ENCODE measurements around the gene FN1. TPM values are rescaled to one million over a fixed set of nuclear protein-coding genes. Genes with fewer than 3 reads are reported as not detected.
A peak's percentile ranks its signal among the peaks of the same experiment; 100 is the strongest.

FN1 gene
- total RNA-seq, 1 donor from 2014 or later = 30,644 TPM

DNA sequence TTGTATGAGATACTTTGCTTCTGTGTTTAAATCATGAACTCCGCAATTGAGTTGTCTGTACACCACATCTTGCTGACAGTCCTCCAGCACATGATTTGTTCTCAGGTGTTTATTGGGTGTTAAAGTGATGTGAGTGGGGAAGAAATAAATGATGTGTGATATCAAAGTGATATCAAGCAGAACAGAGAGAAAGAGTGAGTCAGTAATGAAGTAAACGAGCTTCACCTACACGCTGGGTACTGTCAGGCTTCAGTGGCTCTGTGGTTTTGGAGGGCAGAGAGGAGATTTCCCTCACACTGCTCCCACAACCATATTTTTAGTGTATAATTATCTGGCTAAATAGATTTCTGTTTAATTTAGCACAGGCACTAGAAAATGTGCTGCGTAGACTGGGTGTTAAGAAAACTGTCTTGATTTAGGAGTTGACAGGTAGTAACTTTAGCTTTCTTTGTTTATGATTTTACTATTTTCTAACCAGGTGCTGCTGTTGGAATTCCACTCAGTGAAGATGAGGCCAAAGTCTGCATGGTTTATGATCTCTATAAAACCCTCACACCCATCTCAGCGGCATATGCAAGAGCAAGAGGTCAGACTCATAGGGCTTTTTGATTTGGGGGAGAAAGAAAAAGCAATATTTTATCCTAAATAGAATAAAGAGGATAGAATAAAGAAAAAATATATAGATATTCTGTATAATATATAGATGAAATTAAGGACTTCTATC, 102.8 kb downstream of the FN1 start:
- TF ChIP-seq, protein P1, sequence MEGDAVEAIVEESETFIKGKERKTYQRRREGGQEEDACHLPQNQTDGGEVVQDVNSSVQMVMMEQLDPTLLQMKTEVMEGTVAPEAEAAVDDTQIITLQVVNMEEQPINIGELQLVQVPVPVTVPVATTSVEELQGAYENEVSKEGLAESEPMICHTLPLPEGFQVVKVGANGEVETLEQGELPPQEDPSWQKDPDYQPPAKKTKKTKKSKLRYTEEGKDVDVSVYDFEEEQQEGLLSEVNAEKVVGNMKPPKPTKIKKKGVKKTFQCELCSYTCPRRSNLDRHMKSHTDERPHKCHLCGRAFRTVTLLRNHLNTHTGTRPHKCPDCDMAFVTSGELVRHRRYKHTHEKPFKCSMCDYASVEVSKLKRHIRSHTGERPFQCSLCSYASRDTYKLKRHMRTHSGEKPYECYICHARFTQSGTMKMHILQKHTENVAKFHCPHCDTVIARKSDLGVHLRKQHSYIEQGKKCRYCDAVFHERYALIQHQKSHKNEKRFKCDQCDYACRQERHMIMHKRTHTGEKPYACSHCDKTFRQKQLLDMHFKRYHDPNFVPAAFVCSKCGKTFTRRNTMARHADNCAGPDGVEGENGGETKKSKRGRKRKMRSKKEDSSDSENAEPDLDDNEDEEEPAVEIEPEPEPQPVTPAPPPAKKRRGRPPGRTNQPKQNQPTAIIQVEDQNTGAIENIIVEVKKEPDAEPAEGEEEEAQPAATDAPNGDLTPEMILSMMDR (IDR thresholded peaks at IDR 0.05) = no peak
- peaks cover 25% of the 10 kb centered on the region for H3K4me1 Mint-ChIP-seq (ENCODE audit: low read depth)
- no peak overlapping the region for H3K27ac Mint-ChIP-seq (ENCODE audit: unreplicated experiment)
- H3K27me3 Mint-ChIP-seq (ENCODE audit: low read depth) = no peaks in the 10 kb centered on the region
- no peak for DNase-seq (ENCODE audit: low spot score)
- H3K9me3 Mint-ChIP-seq (ENCODE audit: low read depth) = no peaks in the 10 kb centered on the region
- H3K36me3 Mint-ChIP-seq (ENCODE audit: low read depth) = peaks cover 29% of the 10 kb centered on the region
- H3K4me3 Mint-ChIP-seq (ENCODE audit: unreplicated experiment) = no peak overlapping the region

DNA sequence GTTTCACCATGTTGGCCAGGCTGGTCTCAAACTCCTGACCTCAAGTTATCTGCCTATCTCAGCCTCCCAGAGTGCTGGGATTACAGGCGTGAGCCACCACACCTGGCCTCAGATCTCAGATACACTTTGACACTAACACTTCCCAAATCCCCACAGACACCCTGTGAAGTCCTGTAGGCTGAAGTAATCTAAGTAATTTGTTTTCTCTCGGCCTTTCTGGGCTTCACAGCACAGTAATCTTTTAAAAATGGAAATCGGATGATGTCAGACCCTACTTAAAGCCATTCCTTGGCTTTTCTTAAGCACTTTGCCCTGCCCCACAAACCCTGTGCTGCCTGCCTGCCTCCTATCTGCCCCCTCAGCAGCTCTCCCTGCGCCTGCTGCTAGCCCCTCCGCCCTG, 107.8 kb downstream of the FN1 start:
- DNase-seq (ENCODE audit: low spot score) = no peak
- TF ChIP-seq, protein P1 (IDR thresholded peaks at IDR 0.05) = no peak
- Mint-ChIP-seq H3K27me3 (ENCODE audit: low read depth) (no peaks in the 10 kb centered on the region), H3K4me1 (ENCODE audit: low read depth) (peaks cover 36% of the 10 kb centered on the region), H3K9me3 (ENCODE audit: low read depth) (no peaks in the 10 kb centered on the region), H3K4me3 (ENCODE audit: unreplicated experiment) (no peak overlapping the region), H3K36me3 (ENCODE audit: low read depth) (peaks cover 34% of the 10 kb centered on the region), H3K27ac (ENCODE audit: unreplicated experiment) (no peak overlapping the region)

DNA sequence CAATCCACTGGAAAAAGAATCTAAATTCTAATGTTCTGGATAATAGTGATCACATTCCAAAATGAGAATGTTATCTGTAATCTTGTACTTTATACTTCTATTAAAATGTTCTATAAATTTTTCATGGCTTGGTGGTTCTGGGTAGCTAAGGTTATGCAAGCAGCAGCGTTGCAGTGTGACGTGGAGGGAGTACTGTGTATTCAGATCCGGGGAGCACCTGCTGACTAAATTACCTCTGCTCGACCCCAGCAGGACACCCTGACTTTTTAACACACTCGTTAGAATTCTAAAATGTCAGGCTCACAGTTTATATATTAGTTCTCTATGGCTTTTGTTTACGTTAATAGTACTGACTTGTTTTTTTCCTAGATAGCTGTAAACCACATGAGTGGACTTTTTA, 111.1 kb downstream of the FN1 start:
- no peak for DNase-seq (ENCODE audit: low spot score)
- no peak overlapping the region for H3K4me3 Mint-ChIP-seq (ENCODE audit: unreplicated experiment)
- peaks cover 38% of the 10 kb centered on the region for H3K36me3 Mint-ChIP-seq (ENCODE audit: low read depth)
- no peaks in the 10 kb centered on the region for H3K27me3 Mint-ChIP-seq (ENCODE audit: low read depth)
- no peaks in the 10 kb centered on the region for H3K9me3 Mint-ChIP-seq (ENCODE audit: low read depth)
- TF ChIP-seq, protein P1 (IDR thresholded peaks at IDR 0.05) = no peak
- no peak overlapping the region for H3K27ac Mint-ChIP-seq (ENCODE audit: unreplicated experiment)
- H3K4me1 Mint-ChIP-seq (ENCODE audit: low read depth) = peaks cover 29% of the 10 kb centered on the region

DNA sequence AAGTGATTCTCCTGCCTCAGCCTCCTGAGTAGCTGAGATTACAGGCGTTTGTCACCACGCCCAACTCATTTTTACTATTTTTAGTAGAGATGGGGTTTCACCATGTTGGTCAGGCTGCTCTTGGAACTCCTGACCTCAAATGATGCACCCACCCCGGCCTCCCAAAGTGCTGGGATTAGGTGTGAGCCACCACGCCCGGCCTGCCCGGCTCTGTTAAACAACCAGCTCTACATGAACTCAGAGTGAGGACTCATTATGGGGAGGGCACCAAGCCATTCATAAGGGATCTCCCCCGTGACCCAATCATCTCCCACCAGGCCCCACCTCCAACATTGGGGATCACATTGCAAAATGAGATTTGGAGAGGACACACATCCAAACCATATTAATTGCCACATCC, 115.2 kb downstream of the FN1 start:
- no peaks in the 10 kb centered on the region for H3K9me3 Mint-ChIP-seq (ENCODE audit: low read depth)
- H3K27ac Mint-ChIP-seq (ENCODE audit: unreplicated experiment) = no peak overlapping the region
- H3K4me1 Mint-ChIP-seq (ENCODE audit: low read depth) = peaks cover 17% of the 10 kb centered on the region
- no peaks in the 10 kb centered on the region for H3K27me3 Mint-ChIP-seq (ENCODE audit: low read depth)
- no peak for DNase-seq (ENCODE audit: low spot score)
- TF ChIP-seq, protein P1 (IDR thresholded peaks at IDR 0.05) = no peak
- H3K36me3 Mint-ChIP-seq (ENCODE audit: low read depth) = peaks cover 23% of the 10 kb centered on the region
- H3K4me3 Mint-ChIP-seq (ENCODE audit: unreplicated experiment) = no peak overlapping the region

DNA sequence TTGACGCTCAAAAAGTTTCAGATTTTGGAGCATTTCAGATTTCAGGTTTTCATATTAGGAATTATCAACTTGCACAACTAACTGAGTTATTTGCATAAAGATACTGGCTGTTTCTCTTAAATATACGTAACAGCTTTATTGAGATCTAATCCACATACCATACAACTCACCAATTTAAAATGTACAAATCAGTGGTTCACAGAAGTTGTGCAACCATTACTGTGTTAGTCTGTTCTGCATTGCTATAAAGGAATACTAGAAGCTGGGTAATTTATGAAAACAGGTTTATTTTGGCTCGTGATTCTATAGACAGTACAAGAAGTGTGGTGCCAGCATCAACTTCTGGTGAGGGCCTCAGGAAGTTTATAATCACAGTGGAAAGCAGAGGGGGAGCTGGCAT, 115.8 kb downstream of the FN1 start:
- H3K9me3 Mint-ChIP-seq (ENCODE audit: low read depth) = no peaks in the 10 kb centered on the region
- H3K4me1 Mint-ChIP-seq (ENCODE audit: low read depth) = peaks cover 17% of the 10 kb centered on the region
- H3K4me3 Mint-ChIP-seq (ENCODE audit: unreplicated experiment) = no peak overlapping the region
- no peaks in the 10 kb centered on the region for H3K27me3 Mint-ChIP-seq (ENCODE audit: low read depth)
- H3K36me3 Mint-ChIP-seq (ENCODE audit: low read depth) = peaks cover 22% of the 10 kb centered on the region
- H3K27ac Mint-ChIP-seq (ENCODE audit: unreplicated experiment) = peak overlapping the region; percentile 75
- TF ChIP-seq, protein P1 (IDR thresholded peaks at IDR 0.05) = no peak
- no peak for DNase-seq (ENCODE audit: low spot score)

Data from chondrocyte (in vitro differentiated cells).